Measurements from ENCODE around the gene ASIC4. TPM values are rescaled to one million over a fixed set of nuclear protein-coding genes. Genes with fewer than 3 reads are reported as not detected.

ASIC4 gene
- total and polyA plus RNA-seq, 2 of the 8 experiments (the other 6 are each of a cell fraction or from before 2014, with no cell fraction given), result 0.12 to 0.22 TPM

- no peak overlapping the region for H3K27ac ChIP-seq (ENCODE audit: low read depth, low read length)
- no peak overlapping the region for H2BK120ac ChIP-seq (replicated peaks; ENCODE audit: low read depth, low read length)
- no peak overlapping the region for H3K56ac ChIP-seq (replicated peaks; ENCODE audit: insufficient read length, low read depth, low read length)
- H2AFZ ChIP-seq (ENCODE audit: low read length), result no peak overlapping the region
- no peak overlapping the region for H4K5ac ChIP-seq (ENCODE audit: insufficient read length, low read depth, low read length)
- DNase-seq (ENCODE audit: low read depth in 1 of 2, low spot score in 2 of 2) (no peak), FAIRE-seq (peak; percentile 28)
- H3K18ac ChIP-seq (ENCODE audit: extremely low read depth, low read length), result no peak overlapping the region
- 74% methylated on average over 2 of the region's 2 CpGs; no CpG with 5 or more reads in 1 of the 2 experiments for WGBS, 2 experiments (ENCODE audit: extremely low coverage in 1 of 2, insufficient coverage in 1 of 2, insufficient read length in 1 of 2, insufficient replicate concordance in 2 of 2, low coverage in 1 of 2, low lambda C conversion rate in 2 of 2, missing lambda C conversion rate in 1 of 2)
- H3K9ac ChIP-seq (replicated peaks in 1 of 4; ENCODE audit: extremely low read depth in 1 of 4, low read depth in 3 of 4, low read length in 3 of 4), result no peak overlapping the region
- peaks cover 24% of the 10 kb centered on the region for H3K23me2 ChIP-seq (ENCODE audit: low read depth, low read length)
- no peaks in the 10 kb centered on the region for H3K9me3 ChIP-seq (ENCODE audit: insufficient read depth in 2 of 2, low read depth in 1 of 2, low read length in 1 of 2)
- H3K4me1 ChIP-seq (replicated peaks in 1 of 4; ENCODE audit: control insufficient read depth in 3 of 4, insufficient read depth in 4 of 4, low read length in 3 of 4), result peaks cover 9 to 41% (median 21%) of the 10 kb centered on the region in 4 experiments
- peaks cover 0 to 7% (median 0%) of the 10 kb centered on the region in 4 experiments; a peak in 2 of 8 replicates for H3K36me3 ChIP-seq (ENCODE audit: control insufficient read depth in 2 of 4, insufficient read depth in 4 of 4, low read length in 3 of 4)
- no peak overlapping the region for H2AK5ac ChIP-seq (ENCODE audit: low read depth, low read length)
- H3K4me3 ChIP-seq (ENCODE audit: extremely low read depth in 1 of 4, insufficient read depth in 2 of 4, low read depth in 3 of 4, low read length in 4 of 4), result 0 out of 8 replicates have a peak overlapping the region, but pooled peaks of 1 of the 4 experiments have one; percentile 72
- peaks cover 20 to 30% (median 26%) of the 10 kb centered on the region in 4 experiments for H3K27me3 ChIP-seq (replicated peaks in 1 of 4; ENCODE audit: control insufficient read depth in 3 of 4, extremely low read depth in 1 of 4, insufficient read depth in 3 of 4, low read length in 3 of 4)
- H3K4ac ChIP-seq (replicated peaks; ENCODE audit: insufficient read length, low read depth, low read length), result no peak overlapping the region
- 0 out of 2 replicates have a peak overlapping the region, but pooled peaks have one; percentile 67 for H2BK20ac ChIP-seq (ENCODE audit: low read length)
- H2BK15ac ChIP-seq (ENCODE audit: low read length), result no peak overlapping the region
- H4K91ac ChIP-seq (replicated peaks; ENCODE audit: insufficient read length, low read length), result peak overlapping the region; percentile 5
- no peak overlapping the region for H2BK12ac ChIP-seq (ENCODE audit: low read depth, low read length)
- H4K20me1 ChIP-seq (replicated peaks in 1 of 2; ENCODE audit: control insufficient read depth in 1 of 2, insufficient read depth in 2 of 2, low read length in 2 of 2), result no peaks in the 10 kb centered on the region
- no peak overlapping the region for H2BK5ac ChIP-seq (ENCODE audit: low read depth, low read length)
- CTCF ChIA-PET (ENCODE audit: partially characterized antibody), result interaction anchor here (0.7 to 113.1 kb wide), 7 partner anchors 11 to 1174 kb away, joined by 3 to 7248 read pairs (median 5); partner anchors contain the start of genes ASIC4, CHPF, DES and GMPPA
- H3K14ac ChIP-seq (ENCODE audit: insufficient read length), result no peak overlapping the region
- no peaks in the 10 kb centered on the region; the same call in 1 of the 2 replicates for H3K79me1 ChIP-seq (ENCODE audit: low read depth, low read length)
- no peak overlapping the region for H3K23ac ChIP-seq (ENCODE audit: insufficient read length)
- H4K8ac ChIP-seq (ENCODE audit: extremely low read depth, insufficient read depth, low read length), result no peak overlapping the region
- POLR2A ChIA-PET (ENCODE audit: partially characterized antibody), result interaction anchor here (0.9 to 19.9 kb wide), 7 partner anchors 9 to 27 kb away, joined by 3 to 216 read pairs (median 11); partner anchors contain the start of gene ASIC4
- no peaks in the 10 kb centered on the region for H3K79me2 ChIP-seq (ENCODE audit: control insufficient read depth in 1 of 2, insufficient read depth in 2 of 2, low read length in 2 of 2)
- H3K4me2 ChIP-seq (ENCODE audit: insufficient read depth in 1 of 2, low read depth in 2 of 2, low read length in 2 of 2), result peak overlapping the region; percentile 97 to 99; a peak in 2 of 4 replicates
- TF ChIP-seq CTCF (IDR thresholded peaks at IDR 0.05; ENCODE audit: control extremely low read depth in 1 of 3, insufficient read depth in 1 of 3, low read depth in 1 of 3, low read length in 3 of 3) (peak in 2 of 3 experiments; percentile 43 to 58; a peak in 3 of 4 replicates), SIN3A (conservative IDR thresholded peaks at IDR 0.05 in 1 of 2, IDR thresholded peaks at IDR 0.05 in 1 of 2; ENCODE audit: low read depth in 1 of 2, low read length in 2 of 2) (no peak), RAD21 (IDR thresholded peaks at IDR 0.05 in 1 of 2, conservative IDR thresholded peaks at IDR 0.05 in 1 of 2; ENCODE audit: low read depth in 2 of 2, low read length in 2 of 2) (peak; percentile 24 to 43; a peak in 3 of 4 replicates), ZNF274 (IDR thresholded peaks at IDR 0.05; ENCODE audit: borderline replicate concordance, extremely low read depth, low read length) (no peak), TEAD4 (IDR thresholded peaks at IDR 0.05; ENCODE audit: low read depth, low read length) (peak; percentile 43; the same call in 1 of the 2 replicates), SRF (IDR thresholded peaks at IDR 0.05; ENCODE audit: low read depth, low read length) (no peak), EGR1 (IDR thresholded peaks at IDR 0.05; ENCODE audit: borderline replicate concordance, low read depth, low read length) (no peak), CHD2 (IDR thresholded peaks at IDR 0.05; ENCODE audit: low read length) (no peak), TAF1 (IDR thresholded peaks at IDR 0.05; ENCODE audit: low read depth, low read length) (no peak), CEBPB (IDR thresholded peaks at IDR 0.05; ENCODE audit: low read depth, low read length) (no peak)
These were observed 14.1 kb upstream of the ASIC4 start for GRCh38 chr2:219500135-219500534.
